Esophagus squamous epithelium (tissue), 4 donors: Measurements from ENCODE around the gene SHISAL2A.

Source experiments
- POLR2A ChIP-seq, 4 donors: fragments of 450-650 bp; IDR thresholded peaks; one replicate each; pipeline ENCODE4 v1.6.1; 2017; ENCODE audit warnings: antibody characterized with exemption in 4 of 4, mild to moderate bottlenecking in 4 of 4, moderate library complexity in 3 of 4
- TF ChIP-seq, protein P1 (sequence below), 6 experiments: fragments of 450-650 bp in 4 of 6; fragments of 200-600 bp in 2 of 6; sonication (generic) in 2 of 6; IDR thresholded peaks; one replicate each; pipeline ENCODE4 v1.5.1; 2016 to 2019; ENCODE audit warnings: antibody characterized with exemption in 6 of 6, mild to moderate bottlenecking in 4 of 6, moderate library complexity in 4 of 6

DNA sequence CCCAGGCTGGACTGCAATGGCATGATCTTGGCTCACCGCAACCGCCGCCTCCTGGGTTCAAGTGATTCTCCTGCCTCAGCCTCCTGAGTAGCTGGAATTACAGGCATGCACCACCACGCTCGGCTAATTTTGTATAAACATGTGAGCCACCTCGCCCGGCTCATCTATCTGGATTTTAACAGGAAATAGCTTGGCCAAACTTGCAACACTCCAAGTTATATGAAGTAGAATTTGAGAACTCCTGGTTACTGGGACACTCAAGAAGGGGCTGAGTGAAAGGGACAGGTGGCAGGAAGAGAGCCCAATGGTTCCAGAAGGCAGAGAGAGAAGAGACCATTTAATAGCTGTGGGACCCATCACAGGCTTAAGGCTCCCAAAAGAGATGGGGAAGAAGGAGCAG, 33.7 kb upstream of the SHISAL2A start:
- TF ChIP-seq, protein P1, sequence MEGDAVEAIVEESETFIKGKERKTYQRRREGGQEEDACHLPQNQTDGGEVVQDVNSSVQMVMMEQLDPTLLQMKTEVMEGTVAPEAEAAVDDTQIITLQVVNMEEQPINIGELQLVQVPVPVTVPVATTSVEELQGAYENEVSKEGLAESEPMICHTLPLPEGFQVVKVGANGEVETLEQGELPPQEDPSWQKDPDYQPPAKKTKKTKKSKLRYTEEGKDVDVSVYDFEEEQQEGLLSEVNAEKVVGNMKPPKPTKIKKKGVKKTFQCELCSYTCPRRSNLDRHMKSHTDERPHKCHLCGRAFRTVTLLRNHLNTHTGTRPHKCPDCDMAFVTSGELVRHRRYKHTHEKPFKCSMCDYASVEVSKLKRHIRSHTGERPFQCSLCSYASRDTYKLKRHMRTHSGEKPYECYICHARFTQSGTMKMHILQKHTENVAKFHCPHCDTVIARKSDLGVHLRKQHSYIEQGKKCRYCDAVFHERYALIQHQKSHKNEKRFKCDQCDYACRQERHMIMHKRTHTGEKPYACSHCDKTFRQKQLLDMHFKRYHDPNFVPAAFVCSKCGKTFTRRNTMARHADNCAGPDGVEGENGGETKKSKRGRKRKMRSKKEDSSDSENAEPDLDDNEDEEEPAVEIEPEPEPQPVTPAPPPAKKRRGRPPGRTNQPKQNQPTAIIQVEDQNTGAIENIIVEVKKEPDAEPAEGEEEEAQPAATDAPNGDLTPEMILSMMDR (IDR thresholded peaks at IDR 0.05): no peak
- no peak for TF ChIP-seq POLR2A (IDR thresholded peaks at IDR 0.05)
